HepG2 (cell line): Measurements from ENCODE around the gene NPFFR1. TPM values are rescaled to one million over a fixed set of nuclear protein-coding genes. Genes with fewer than 3 reads are reported as not detected.

Experiments
- ATAC-seq: fragments of 200-7000 bp; cut with Tn5 transposase; 3 replicates; pipeline ENCODE4 v1.9.1; 2020; ENCODE audit warnings: mild to moderate bottlenecking, moderate library complexity
- BruUV-seq: library from RNA; stranded (reverse); fragments of 400-500 nt; replicated peaks from 2 replicates; lab custom pipeline; 2021; lab: Mats Ljungman, UMichigan
- CTCF ChIA-PET: fragments of 300-600 bp; formaldehyde crosslinking; extraction: SDS; loops from one replicate; lab custom pipeline; 2021; ENCODE audit warnings: low total read pairs, inconsistent platforms, low intra/inter-chr PET ratio; lab: Yijun Ruan, JAX
- POLR2A ChIA-PET: fragments of 350-600 bp; sonication (Branson Sonifier 250); formaldehyde crosslinking; loops from one replicate; lab custom pipeline; 2020; ENCODE audit warnings: antibody characterized with exemption, inconsistent platforms; lab: Yijun Ruan, JAX
- DNase-seq: peaks from one replicate; pipeline ENCODE4 v3.0.0-alpha.2; 2015; ENCODE audit warnings: low spot score
- FAIRE-seq: peaks from 3 replicates; lab custom pipeline; 2011; peaks lifted over from hg19 to GRCh38; lab: Jason Lieb, UNC
- H2AFZ ChIP-seq: one replicate; pipeline ENCODE4 v1.6.1; 2011; ENCODE audit warnings: low read length, inconsistent platforms
- H3K27ac ChIP-seq: fragments of 300-600 bp; 3 replicates; pipeline ENCODE4 v1.8.0; 2011; ENCODE audit warnings: mixed run types, mild to moderate bottlenecking, mixed read lengths, low read length, inconsistent platforms; ENCODE audit not compliant: insufficient read depth; ENCODE audit errors: extremely low read length
- H3K27me3 ChIP-seq, 2 experiments: fragments of 200-600 bp in 1 of 2; 2 replicates in 1 of 2; 3 replicates in 1 of 2; pipeline versions ENCODE4 v1.6.0 to v1.8.0; 2011; ENCODE audit warnings: low read length in 2 of 2, mild to moderate bottlenecking in 2 of 2, moderate library complexity in 2 of 2, inconsistent platforms in 1 of 2; ENCODE audit not compliant: insufficient read depth in 2 of 2, control insufficient read depth in 1 of 2
- H3K36me3 ChIP-seq, 2 experiments: fragments of 200-600 bp in 1 of 2; replicated peaks in 1 of 2; 2 replicates in 1 of 2; 3 replicates in 1 of 2; pipeline versions ENCODE4 v1.5.1 to v1.8.0; 2011; ENCODE audit warnings: low read length in 2 of 2, inconsistent platforms in 1 of 2; ENCODE audit not compliant: insufficient read depth in 2 of 2, control insufficient read depth in 1 of 2
- H3K4me1 ChIP-seq: 2 replicates; pipeline ENCODE4 v1.5.1; 2012; ENCODE audit warnings: low read length, inconsistent platforms; ENCODE audit not compliant: insufficient read depth
- H3K4me2 ChIP-seq: 2 replicates; pipeline ENCODE4 v1.6.0; 2011; ENCODE audit warnings: low read depth, low read length, inconsistent platforms
- H3K4me3 ChIP-seq, 3 experiments: fragments of 200-600 bp in 1 of 3; sonication (generic), shearing (Covaris generic) in 1 of 3; replicated peaks in 1 of 3; 2 replicates each; pipeline ENCODE4 v1.5.1; 2011 to 2016; ENCODE audit warnings: low read length in 3 of 3, inconsistent platforms in 2 of 3, low read depth in 2 of 3, mild to moderate bottlenecking in 2 of 3, control low read depth in 1 of 3, mixed read lengths in 1 of 3; ENCODE audit not compliant: insufficient read depth in 1 of 3
- H3K79me2 ChIP-seq: one replicate; pipeline ENCODE4 v1.6.1; 2011; ENCODE audit warnings: low read length, inconsistent platforms; ENCODE audit not compliant: insufficient read depth
- H3K9ac ChIP-seq: 2 replicates; pipeline ENCODE4 v1.6.0; 2011; ENCODE audit warnings: mild to moderate bottlenecking, low read depth, low read length, inconsistent platforms; ENCODE audit not compliant: insufficient read depth
- H3K9me3 ChIP-seq: 2 replicates; pipeline ENCODE4 v1.5.1; 2012; ENCODE audit warnings: mild to moderate bottlenecking, low read length
- H4K20me1 ChIP-seq: 2 replicates; pipeline ENCODE4 v1.6.0; 2011; ENCODE audit warnings: inconsistent platforms, mild to moderate bottlenecking, low read length, moderate library complexity; ENCODE audit not compliant: insufficient read depth
- ARID2 ChIP-seq: sonication (generic); formaldehyde crosslinking; IDR thresholded peaks from 2 replicates; pipeline ENCODE4 v1.8.1; 2022; ENCODE audit warnings: mild to moderate bottlenecking, missing genetic modification reagents, borderline replicate concordance
- ATF4 ChIP-seq, 2 experiments: fragments of 450-650 bp in 1 of 2; sonication (generic) in 1 of 2; formaldehyde crosslinking; IDR thresholded peaks; 2 replicates each; pipeline versions ENCODE4 v1.5.0 to v1.8.0; 2020 to 2022; ENCODE audit warnings: mild to moderate bottlenecking in 1 of 2, missing genetic modification reagents in 1 of 2
- ATF5 ChIP-seq: sonication (generic); formaldehyde crosslinking; IDR thresholded peaks from 2 replicates; pipeline ENCODE4 v1.4.0; 2020; ENCODE audit warnings: mild to moderate bottlenecking, low read depth, missing genetic modification reagents
- CEBPB ChIP-seq: IDR thresholded peaks from 2 replicates; pipeline ENCODE4 v1.6.1; 2011; ENCODE audit warnings: low read depth, low read length, improper control_type of control experiment, borderline replicate concordance
- FOSL1 ChIP-seq: sonication (generic); formaldehyde crosslinking; IDR thresholded peaks from 2 replicates; pipeline ENCODE4 v1.9.0; 2021; ENCODE audit warnings: missing genetic modification reagents, borderline replicate concordance
- HBP1 ChIP-seq: IDR thresholded peaks from 2 replicates; pipeline ENCODE4 v1.6.1; 2016; ENCODE audit warnings: low read depth, control low read depth
- HNF4A ChIP-seq: sonication (generic); formaldehyde crosslinking; IDR thresholded peaks from 2 replicates; pipeline ENCODE4 v1.4.0; 2020; ENCODE audit warnings: missing genetic modification reagents
- ISX ChIP-seq: sonication (generic); formaldehyde crosslinking; conservative IDR thresholded peaks from 2 replicates; pipeline ENCODE4 v1.5.0; 2020; ENCODE audit warnings: missing genetic modification reagents
- MEIS1 ChIP-seq: sonication (generic); formaldehyde crosslinking; IDR thresholded peaks from 2 replicates; pipeline ENCODE4 v1.9.0; 2021; ENCODE audit warnings: mild to moderate bottlenecking, missing genetic modification reagents, moderate library complexity, borderline replicate concordance
- MIXL1 ChIP-seq: IDR thresholded peaks from 2 replicates; pipeline ENCODE4 v1.6.1; 2016
- SP4 ChIP-seq: sonication (generic); formaldehyde crosslinking; IDR thresholded peaks from 2 replicates; pipeline ENCODE4 v1.8.1; 2023; ENCODE audit warnings: mild to moderate bottlenecking, missing genetic modification reagents
- TFE3 ChIP-seq: IDR thresholded peaks from 2 replicates; pipeline ENCODE4 v1.6.1; 2016
- ZNF256 ChIP-seq: sonication (generic); formaldehyde crosslinking; conservative IDR thresholded peaks from 2 replicates; pipeline ENCODE4 v1.4.0; 2020; ENCODE audit warnings: missing genetic modification reagents
- ZNF276 ChIP-seq: sonication (generic); formaldehyde crosslinking; IDR thresholded peaks from 2 replicates; pipeline ENCODE4 v1.4.0; 2020; ENCODE audit warnings: mild to moderate bottlenecking, low read depth, missing genetic modification reagents
- ZNF33B ChIP-seq: sonication (generic); formaldehyde crosslinking; IDR thresholded peaks from 2 replicates; pipeline ENCODE4 v1.5.1; 2020; ENCODE audit warnings: mild to moderate bottlenecking, missing genetic modification reagents
- ZNF674 ChIP-seq: sonication (generic); formaldehyde crosslinking; IDR thresholded peaks from 2 replicates; pipeline ENCODE4 v1.5.0; 2020; ENCODE audit warnings: low read depth, mild to moderate bottlenecking, missing genetic modification reagents
- ZNF776 ChIP-seq: sonication (generic); formaldehyde crosslinking; IDR thresholded peaks from 2 replicates; pipeline ENCODE4 v1.4.0; 2020; ENCODE audit warnings: mild to moderate bottlenecking, missing genetic modification reagents
- WGBS: methylation state at CpG from one replicate; pipeline ENCODE4 v1.1.6; 2017; ENCODE audit warnings: low lambda C conversion rate; 5-methylcytosine and 5-hydroxymethylcytosine counted together
- in situ Hi-C: cut with HindIII; loops from 2 replicates; pipeline ENCODE4 v1.10.0; 2017; ENCODE audit warnings: low pct_unique_long_range_greater_than_20kb; ENCODE audit not compliant: extremely low pct_ligation_motif_present
- intact Hi-C: fragments of 100-400 bp; cut with micrococcal nuclease; formaldehyde crosslinking; loops from one replicate; pipeline ENCODE4 v1.10.0; 2022; ENCODE audit not compliant: unreplicated experiment
- polyA plus RNA-seq, 8 experiments: library from polyadenylated mRNA; depleted of rRNA in 3 of 8; stranded (reverse) in 7 of 8; unstranded in 1 of 8; fragments of >200 nt; fragmentation: Illumina TruSeq in 4 of 8; extraction: Trizol in 4 of 8; gene quantifications; 2 replicates each; pipeline versions ENCODE4 v1.2.1 to v1.2.3, GENCODE V29; 2011 to 2016; ENCODE audit warnings: low read depth in 4 of 8, missing spikeins in 1 of 8, mixed read lengths in 1 of 8; ENCODE audit not compliant: insufficient read depth in 1 of 8
- total RNA-seq, 5 experiments: library from RNA; depleted of rRNA; stranded (reverse); fragments of >200 nt; fragmentation: Illumina TruSeq; extraction: Trizol; gene quantifications; 2 replicates each; pipeline ENCODE4 v1.2.3, GENCODE V29; 2016; ENCODE audit warnings: low read depth in 1 of 5

Gene NPFFR1
- total and polyA plus RNA-seq, 2 of the 13 experiments (the other 11 are each of a cell fraction or from before 2014, with no cell fraction given), result under 0.01 TPM; not detected in 1

GRCh38 chr10:70317943-70318318 is 34.1 kb upstream of the NPFFR1 start (continued):
- no peak for TF ChIP-seq TFE3 (CRISPR knock-in tag)

- Histone ChIP-seq H3K27ac (peak overlapping the region; percentile 33), H3K4me3 (no peak overlapping the region), H3K36me3 (peaks cover 10 to 32% of the 10 kb centered on the region in 2 experiments), H3K9ac (no peak overlapping the region), H3K27me3 (no peaks in the 10 kb centered on the region), H3K9me3 (no peaks in the 10 kb centered on the region), H2AFZ (no peak overlapping the region), H4K20me1 (no peaks in the 10 kb centered on the region), H3K79me2 (peaks cover 18% of the 10 kb centered on the region), H3K4me2 (no peak overlapping the region), H3K4me1 (peaks cover 57% of the 10 kb centered on the region)
- peak; percentile 66 for ATAC-seq
- peak; percentile 33 for DNase-seq
- CTCF ChIA-PET, result no interaction called here
- FAIRE-seq, result peak; percentile 61
- WGBS, result 82% methylated on average over 2 of the region's 5 CpGs
- POLR2A ChIA-PET, result interaction anchor here (1.2 to 1.8 kb wide), 2 partner anchors 15 to 35 kb away, joined by 4 to 6 read pairs; no protein-coding TSS in a partner anchor
- no TSS peak for BruUV-seq
- in situ Hi-C loops, result no loop called here
- intact Hi-C loops, result no loop called here
- TF ChIP-seq ATF5 (CRISPR knock-in tag) (no peak), ZNF33B (CRISPR knock-in tag) (no peak), HBP1 (CRISPR knock-in tag) (no peak), CEBPB (peak; percentile 30; the same call in 1 of the 2 replicates), ZNF276 (CRISPR knock-in tag) (no peak), MEIS1 (CRISPR knock-in tag) (no peak), HNF4A (CRISPR knock-in tag) (peak; percentile 57), SP4 (0 out of 2 replicates have a peak, but pooled peaks have one; percentile 33), ARID2 (CRISPR knock-in tag) (no peak), ISX (CRISPR knock-in tag) (no peak), ZNF256 (CRISPR knock-in tag) (no peak), FOSL1 (CRISPR knock-in tag) (no peak), ZNF674 (no peak), ZNF776 (CRISPR knock-in tag) (no peak), MIXL1 (CRISPR knock-in tag) (no peak), ATF4 (CRISPR knock-in tag; IDR thresholded peaks at IDR 0.05) (no peak)
These were observed 33.6 kb upstream of the NPFFR1 start for GRCh38 chr10:70317272-70317942.
